ENCODE data around the gene NRTN.
"Not testable (repeated sequence)": the region's sequence is repeated elsewhere in the genome, so short reads cannot be mapped to it uniquely, and the experiment has no call there.

Gene NRTN, protein sequence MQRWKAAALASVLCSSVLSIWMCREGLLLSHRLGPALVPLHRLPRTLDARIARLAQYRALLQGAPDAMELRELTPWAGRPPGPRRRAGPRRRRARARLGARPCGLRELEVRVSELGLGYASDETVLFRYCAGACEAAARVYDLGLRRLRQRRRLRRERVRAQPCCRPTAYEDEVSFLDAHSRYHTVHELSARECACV

DNA sequence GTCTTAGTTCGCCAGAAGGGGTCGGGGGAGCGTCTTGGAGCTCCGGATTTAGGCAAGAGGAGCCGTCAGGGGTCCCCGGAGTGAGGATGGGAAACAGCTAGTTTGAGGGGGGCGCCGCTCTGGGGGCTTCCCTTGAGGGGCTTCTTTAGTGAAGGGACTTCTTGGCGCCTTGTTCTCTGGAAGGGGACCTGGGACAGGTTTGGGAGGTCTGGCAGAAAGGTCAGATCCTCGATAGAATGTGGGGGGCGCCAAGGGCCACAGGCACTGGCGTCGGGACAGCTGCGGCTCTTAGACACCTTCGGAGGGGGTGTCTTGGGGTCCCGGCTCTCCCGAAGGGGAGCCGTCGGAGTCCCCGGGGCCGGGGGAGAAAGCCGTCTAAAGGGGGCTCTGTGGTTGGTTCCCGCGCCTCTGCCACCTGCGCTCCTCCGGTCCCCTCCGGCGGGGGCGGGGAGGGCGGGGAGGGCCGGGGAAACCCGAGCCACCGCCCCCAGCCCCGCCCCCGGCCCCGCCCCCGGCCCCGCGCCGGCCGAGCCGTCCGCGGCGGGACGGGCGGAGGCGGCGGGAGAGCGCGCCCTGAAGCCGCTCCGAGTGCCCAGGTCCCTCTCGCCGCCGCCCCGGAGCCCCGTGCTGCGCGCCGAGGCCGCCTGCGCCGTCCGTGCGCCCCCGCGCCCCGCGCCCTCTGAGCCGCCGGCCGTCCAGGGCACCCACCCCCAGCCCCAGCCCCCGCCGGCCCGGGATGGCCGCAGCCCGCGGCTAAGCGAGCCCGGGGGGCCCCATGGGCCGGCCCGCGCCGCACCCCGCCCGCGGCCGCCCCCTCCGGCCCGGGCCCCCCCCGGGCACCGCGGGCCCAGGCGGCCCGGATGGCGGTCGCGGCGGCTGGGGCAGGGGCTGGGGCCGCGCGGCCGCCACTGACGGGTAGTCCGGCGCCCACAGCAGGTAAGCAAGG lies at the start of gene NRTN:
TSS of gene NRTN (plus strand) at position 552 of the 946 bp plus-strand sequence. CDS start 19,099 bp downstream, outside the sequence.
- no peak for DNase-seq (ENCODE audit: low spot score)

DNA sequence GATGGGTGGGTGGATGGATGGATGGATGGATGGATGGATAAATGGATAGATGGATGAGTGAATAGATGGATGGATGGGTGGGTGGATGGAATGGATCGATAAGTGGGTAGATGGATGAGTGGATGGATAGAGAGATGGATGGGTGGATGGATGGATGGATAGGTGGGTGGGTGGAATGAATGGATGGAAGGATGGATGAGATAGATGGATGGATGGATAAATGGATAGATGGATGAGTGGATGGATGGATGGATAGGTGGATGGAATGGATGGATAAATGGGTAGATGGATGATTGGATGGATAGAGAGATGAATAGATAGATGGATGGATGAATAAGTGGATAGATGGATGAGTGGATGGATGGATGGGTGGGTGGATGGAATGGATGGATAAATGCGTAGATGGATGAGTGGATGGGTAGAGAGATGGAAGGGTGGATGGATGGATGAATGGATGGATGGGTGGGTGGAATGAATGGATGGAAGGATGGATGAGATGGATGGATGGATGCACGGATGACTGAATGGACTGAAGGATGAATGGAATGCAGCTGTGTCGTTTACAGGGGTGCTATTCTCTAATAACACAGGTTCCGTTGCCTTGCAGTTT lies 42.2 kb upstream of the NRTN start:
- DNase-seq (ENCODE audit: low spot score): no peak

DNA sequence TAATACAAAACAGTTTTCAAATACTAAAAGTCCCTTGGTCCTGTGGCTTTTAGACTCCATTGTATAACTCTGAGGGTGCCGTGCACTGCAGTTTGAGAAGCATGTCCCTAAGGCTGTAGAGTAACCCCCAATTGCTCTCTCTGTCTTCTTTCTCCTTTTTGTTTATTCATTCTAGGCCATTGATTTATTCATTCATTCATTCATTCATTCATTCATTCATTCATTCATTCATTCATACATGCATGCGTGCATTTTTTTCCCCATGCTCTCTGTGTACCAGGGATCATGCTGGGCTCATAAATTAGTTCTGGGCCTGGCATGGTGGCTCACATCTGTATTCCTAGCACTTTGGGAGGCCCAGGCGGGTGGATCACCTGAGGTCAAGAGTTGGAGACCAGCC lies 39.6 kb upstream of the NRTN start:
- no peak for DNase-seq (ENCODE audit: low spot score)

DNA sequence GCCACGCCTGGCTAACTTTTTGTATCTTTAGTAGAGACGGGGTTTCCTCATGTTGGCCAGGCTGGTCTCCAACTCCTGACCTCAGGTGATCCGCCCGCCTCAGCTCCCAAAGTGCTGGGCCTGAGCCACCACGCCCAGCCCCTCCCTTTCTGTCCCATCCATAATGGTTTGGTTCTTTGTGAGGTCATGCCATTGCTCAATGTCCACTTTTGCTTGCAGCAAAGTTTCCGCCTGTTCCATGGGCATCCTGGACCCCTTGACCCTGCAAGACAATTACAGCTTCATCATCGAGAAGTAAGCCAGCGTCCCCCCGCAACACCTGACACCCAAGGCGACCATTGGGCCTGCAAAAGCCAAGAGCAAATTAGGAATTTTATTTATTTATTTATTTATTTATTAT lies 36.9 kb upstream of the NRTN start:
- DNase-seq (ENCODE audit: low spot score): no peak

DNA sequence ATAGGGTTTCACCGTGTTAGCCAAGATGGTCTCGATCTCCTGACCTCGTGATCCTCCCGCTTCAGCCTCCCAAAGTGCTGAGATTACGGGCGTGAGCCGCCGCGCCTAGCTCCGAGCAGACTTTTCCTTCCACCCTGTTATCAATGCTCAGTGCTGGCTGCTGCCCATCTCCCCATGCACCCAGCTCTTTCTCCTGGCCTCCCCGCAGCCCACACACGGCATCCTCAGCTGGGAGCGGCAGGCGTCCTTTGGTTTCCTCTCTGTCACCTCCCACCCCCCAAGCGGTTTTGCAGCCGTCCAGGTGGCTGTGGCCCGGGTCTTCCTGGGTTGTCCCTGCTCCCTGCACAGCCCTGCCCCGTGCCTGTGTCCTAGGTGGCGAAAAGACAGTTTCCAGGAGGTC lies 32.5 kb upstream of the NRTN start:
- DNase-seq (ENCODE audit: low spot score): no peak

DNA sequence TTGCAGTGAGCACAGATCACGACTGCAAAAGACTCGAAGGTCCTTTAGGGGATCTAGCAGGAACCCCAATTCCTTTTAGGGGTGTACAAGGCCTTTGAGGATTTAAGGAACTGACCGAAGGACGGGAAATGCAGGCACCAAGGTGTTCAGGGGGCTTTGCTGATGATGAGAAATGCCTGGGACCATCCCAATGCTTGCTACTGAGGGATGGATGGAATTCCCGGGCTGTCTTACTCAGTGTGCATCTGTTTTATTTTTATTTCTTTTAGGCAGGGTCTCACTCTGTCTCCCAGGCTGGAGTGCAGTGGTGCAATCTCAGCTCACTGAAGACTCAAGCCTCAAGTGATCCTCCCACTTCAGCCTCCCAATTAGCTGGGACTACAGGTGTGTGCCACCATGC lies 31.6 kb upstream of the NRTN start:
- DNase-seq (ENCODE audit: low spot score): no peak

DNA sequence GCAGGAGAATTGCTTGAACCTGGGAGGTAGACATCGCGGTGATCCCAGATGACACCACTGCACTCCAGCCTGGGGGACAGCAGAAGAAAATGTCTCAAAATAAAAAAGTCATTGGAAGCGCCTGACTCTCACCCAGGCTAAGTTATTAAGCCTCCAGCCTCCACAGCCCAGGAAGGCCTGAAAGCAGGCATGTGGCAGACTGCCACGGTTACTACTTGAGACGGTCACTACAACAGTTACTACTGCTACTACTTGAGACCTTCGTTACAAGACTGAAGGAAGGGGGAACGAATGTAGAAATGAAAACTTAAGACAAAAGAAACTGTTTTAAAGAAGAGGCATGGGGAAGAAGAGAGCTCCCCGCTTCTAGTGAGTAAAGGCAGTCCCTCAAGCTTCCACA lies 29.9 kb upstream of the NRTN start:
- DNase-seq (ENCODE audit: low spot score): no peak

DNA sequence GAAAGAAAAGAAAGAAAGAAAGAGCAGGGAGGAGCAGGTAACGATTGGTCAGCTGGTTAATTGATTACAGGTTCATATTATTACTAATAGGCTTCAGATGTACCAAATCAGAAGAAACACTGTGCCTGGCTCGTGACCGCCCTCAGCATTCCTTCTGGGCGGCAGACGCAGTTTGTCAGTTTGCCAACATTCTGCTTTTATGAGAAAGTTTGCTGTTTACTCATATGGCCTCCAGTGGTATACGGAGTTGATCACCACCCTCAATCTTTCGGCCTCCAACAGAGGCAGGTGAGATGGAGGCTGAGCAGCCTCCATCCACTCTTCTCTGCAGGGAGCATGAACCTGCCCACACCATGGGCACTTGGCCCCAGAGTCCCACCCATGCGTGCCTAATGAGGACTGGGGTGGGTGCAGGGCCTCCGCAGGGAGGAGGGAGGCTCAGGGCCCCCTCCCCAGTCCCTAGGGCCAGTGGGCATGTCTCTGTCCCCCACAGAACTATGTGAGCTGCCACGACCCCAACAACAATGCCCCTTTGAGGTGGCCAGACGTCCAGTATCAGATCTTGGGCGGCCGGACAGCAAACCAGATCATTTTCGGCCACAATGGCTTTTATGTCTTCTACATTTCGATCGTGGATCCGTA lies 29.1 kb upstream of the NRTN start:
- DNase-seq (ENCODE audit: low spot score): no peak

DNA sequence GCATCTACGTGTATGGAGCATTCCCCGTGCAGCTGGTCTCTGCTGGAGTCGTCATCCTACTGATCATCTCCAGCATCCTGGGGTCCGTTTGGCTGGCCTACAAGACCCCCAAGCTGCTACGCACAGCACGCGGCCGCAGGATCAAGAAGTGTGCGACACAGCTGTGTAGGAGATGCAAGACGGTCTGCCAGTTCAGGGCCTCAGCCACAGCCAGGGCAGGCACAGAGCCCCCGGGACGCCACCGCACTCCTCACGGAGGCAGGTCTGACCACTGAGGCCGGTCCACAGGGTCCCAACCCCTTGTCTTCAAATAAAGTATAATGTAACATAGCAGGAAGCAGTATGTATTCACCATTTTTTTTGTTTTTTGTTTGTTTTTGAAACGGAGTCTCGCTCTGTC lies 26.5 kb upstream of the NRTN start:
- DNase-seq (ENCODE audit: low spot score): no peak

DNA sequence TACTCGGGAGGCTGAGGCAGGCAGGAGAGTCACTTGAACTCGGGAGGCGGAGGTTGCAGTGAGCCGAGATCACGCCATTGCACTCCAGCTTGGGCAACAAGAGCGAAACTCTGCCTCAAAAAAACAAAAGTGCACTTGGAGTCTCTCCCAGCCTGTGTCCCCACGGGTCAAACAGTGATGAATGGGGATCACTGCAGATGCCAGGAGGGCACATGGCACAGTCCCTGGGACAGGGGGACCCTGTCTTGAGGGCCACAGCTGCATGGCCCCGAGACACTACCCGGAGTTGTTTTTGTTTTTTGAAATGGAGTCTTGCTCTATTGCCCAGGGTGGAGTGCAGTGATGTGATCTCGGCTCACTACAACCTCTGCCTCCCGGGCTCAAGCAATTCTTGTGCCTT lies 24.0 kb upstream of the NRTN start:
- DNase-seq (ENCODE audit: low spot score): not testable (repeated sequence)

DNA sequence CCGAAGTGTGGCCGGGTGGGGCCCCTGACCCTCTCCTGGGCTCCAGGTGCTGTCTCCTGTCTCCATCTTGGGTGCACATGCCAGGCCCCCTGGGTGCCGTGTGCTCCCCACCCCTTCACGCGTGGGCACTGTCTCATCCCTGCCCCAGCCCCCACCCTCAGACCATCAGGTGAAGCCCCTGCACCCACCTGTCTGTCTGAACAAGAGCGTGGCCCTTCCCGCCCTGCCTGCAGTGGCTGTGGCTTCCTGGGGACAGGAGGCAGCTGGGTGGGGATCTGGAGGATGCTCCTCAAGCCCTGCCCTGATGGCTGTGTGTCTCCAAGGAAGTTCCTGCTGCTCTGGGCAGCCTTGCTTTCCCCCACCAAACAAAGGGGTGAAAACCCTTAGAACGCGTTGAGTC lies 22.5 kb upstream of the NRTN start:
- DNase-seq (ENCODE audit: low spot score): no peak

DNA sequence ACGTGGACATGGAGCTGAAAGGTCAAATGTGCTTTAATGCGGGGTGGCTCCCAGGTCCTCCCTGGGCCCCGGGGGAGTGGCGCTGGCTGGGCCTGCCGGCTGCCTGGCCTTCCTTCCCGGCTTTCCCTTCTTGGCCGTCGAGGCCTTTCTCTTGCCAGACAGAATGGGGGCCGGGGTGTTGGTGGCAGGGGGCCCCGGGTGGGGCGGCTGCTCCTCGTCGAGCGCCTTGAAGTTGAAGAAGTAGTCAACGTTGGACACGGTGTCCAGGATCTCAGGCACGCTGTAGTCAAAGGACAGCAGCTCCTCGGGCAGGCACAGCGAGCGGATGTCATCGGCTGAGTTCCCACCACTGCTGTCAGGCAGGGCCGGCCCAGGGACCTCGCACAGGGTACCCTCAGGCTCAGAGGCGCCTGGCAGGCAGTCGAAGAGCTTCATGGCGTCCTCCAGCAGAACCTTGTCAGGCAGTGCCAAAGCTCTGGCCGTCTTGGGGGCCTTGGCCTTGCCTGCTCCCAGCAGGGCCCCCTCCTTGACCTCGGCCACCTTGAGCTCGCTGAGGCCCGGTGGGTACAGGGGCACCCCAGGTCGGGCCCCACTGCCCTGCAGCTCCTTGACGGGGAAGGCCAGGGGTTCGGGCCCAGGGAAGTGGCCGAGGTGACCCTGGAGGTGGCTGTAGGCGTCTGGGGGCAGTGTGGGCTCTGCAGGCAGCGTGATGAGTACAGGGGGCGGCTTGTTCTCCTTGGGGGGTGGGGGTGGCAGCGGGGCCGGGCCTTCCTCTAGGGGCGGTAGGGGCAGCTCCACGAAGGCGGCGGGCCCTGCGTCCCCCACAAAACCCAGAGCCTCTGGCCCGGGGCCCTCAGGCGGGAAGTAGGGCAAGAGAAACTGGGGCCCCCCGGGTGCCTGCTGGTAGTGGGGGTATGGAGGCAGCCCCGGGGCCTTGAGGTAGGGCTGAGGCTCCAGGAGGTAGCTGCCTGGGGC lies 21.6 kb upstream of the NRTN start:
- no peak for DNase-seq (ENCODE audit: low spot score)

DNA sequence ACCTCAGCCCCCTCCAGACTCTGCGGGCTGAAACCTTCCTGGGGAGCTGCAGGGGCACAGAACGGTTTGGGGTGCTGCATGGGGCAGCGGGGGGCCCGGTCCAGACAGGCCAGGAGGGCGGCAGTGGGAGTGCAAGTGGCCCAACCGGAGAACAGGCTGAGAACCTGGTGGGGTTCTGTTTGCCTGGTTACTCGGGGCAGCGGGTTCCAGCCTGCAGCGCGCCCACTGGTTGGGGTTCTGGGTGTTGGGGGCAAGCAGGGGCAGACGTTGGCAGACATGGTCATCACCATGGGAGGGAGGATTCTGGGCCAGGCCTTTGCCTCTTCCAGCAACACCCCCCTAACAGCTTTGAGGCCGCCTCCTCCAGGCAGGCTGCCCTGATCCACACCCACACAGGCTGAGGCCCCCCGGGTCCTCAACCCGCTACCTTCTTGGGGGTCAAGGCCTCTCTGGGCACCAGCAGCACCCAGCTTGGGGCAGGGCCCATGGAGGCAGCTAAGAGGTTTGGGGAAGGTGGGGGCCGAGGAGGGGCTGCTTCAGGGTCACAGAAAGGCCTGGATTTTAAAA lies 20.2 kb upstream of the NRTN start, which contains the start of gene PRR22:
TSS of gene PRR22 (minus strand) at position 166 of the 567 bp plus-strand sequence. CDS start at position 80, 86 bp downstream.
- no peak for DNase-seq (ENCODE audit: low spot score)

DNA sequence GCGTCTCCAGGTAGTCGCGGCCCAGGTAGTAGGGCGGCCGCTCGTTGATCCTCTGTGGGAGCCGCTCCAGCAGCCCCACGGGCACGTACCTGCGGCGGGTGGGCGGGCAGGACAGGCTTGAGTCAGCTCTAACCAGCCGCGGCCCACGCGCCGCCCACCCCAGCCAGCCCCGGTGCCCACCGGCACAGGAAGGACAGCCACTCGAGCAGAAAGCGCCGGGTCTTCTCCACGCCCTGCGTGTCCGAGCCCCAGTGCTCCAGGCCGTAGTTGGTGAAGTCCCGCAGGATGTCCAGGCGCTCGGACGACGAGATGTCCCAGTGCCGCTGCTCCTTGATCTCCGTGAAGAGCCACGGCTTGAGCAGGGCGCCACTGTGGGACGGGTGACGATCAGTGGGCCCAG lies 19.4 kb upstream of the NRTN start:
- no peak for DNase-seq (ENCODE audit: low spot score)

DNA sequence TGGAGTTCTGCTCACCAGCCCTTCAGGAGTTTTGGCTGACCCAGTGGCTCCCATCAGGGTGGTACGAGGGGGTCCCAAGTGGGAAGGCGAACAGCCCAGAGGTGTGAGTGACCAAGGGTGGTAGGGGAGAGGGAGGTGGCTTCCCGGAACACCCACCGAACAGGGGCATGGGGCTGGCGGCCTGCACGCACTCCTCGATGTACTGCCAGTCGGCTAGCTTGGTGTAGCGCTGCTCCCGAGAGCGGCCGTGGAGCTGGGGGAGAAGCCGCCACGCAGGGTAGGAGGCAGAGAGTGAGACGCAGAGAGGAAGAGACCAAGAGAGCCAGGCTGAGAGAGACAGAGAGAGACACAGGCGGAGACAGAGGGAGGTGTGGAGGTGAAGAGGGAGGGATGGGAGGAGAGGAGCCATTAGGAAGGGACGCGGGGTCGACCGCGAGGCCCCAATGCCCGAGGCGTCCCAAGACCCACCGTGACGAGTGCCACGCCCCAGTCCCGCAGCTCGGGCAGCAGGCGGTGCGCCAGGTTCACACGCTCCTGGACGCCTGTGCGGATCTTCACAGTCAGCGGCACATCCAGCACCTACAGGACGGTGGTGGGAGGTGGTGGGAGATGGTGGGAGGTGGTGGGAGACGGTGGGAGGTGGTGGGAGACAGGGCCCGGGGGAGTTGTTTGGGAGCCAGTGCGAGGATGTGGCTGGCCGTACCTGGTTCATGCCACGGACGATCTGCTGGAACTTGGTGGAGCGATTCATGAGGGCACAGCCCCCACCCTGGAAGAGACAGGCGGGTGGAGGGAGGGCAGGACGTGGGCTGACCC lies 18.1 kb upstream of the NRTN start:
- no peak for DNase-seq (ENCODE audit: low spot score)

DNA sequence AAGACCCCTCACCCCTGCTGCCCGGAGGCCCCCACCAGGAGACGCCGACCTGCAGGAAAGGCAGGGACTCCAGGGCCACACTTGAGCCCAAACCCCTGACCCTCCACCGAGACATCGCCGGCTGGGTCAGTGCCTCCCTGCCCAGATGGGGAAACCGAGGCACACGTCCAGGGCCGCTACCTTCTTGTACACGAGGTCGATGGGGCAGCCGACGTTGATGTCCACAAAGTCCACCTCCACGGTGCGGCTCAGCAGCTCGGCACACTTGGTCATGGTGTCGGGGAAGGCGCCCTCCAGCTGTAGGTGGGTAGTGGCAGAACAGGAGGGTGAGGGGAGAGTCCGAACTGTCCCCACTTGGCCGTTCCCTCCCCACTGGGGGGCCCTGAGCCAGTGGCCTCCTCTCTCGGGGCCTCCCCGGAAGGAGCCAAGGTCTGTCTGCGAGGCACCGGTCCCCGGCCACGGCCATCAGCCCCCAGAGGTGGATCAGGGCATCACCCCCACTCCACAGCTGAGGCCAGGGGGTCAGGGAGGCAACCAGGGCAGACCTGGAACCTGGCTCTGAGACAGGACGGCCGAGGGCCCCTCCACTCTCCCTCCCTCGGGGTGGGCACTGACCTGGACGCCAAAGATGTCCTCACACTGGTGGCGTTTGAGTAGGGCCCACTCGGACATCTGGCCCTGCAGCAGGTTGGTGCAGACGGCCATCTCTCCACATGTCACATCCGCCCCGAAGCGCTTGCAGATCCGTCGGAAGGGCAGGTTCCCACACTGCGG lies 17.3 kb upstream of the NRTN start:
- DNase-seq (ENCODE audit: low spot score): no peak

DNA sequence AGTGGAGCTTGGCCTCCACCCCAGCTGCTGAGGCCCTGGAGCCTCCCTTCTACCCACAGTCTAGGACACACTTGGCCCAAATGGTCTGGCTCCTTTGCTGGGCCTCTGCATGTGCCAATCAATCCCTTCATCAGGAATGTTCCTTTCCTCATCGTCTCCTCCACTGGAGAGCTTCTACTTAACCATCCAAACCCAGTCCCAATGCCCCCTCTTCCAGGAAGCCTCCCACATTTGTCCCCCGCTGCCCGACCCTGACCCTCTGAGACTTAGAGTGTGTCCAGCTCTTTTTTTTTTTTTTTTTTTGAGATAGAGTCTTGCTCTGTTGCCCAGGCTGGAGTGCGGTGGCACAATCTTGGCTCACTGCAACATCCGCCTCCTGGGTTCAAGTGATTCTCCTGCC lies 16.4 kb upstream of the NRTN start:
- DNase-seq (ENCODE audit: low spot score): no peak

DNA sequence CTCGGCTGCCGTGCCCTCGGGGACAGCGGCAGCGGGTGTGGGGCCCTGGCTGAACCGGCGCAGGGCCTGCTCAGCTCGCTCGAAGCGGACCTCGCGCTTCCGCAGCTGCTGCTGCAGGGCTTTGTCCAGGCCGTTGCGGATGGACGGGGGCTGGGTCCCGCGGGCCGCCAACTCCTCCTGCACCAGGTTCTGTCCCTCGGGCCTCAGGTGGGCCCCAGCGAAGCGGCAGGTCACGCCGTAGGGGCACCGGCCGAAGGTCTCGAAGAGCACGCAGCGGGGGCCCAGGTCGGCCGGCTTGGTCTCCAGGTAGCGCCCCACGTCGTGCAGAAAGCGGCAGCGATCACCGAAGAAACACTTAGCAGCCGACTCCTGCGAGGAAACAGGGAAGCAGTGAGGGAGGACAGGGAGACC lies 15.5 kb upstream of the NRTN start:
- DNase-seq (ENCODE audit: low spot score): no peak

DNA sequence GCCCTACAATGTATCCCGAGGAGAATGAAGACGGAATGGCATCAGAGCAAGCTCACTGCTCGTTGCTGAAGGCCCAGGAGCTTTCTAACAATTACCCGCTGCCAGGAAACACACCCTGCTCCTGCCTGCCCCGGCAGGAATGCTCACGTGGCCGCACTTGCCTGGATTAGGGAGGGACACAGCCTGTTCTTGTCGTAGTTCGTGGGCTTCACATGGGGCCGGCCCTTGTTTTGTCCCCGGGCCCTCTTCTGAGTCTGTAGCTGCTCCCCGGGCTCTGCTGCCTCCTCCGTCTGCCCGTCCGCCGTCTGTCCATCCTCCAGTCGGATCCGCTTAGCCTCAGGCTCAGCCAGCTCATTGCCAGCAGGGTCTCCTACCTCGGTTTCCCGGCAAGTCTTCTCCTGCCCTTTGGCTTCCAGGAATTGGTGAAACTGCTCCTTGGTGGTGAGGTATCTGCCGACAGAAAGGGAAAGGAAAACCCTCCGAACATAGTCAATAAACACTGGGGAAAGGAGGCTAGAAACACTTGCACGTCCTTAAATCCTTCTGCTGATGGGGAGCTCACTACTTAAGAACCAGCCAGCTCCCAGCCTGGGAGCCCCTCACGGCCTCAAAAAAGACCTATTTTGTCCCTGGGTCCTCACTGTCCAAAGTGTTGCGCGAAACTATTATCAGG lies 14.8 kb upstream of the NRTN start:
- DNase-seq (ENCODE audit: low spot score): no peak
